A673 (cell line): ENCODE measurements around the gene ATIC.

Source experiments
- EZH2 ChIP-seq: fragments of 200-600 bp; sonication (generic); IDR thresholded peaks from 2 replicates; pipeline ENCODE4 v1.6.1; 2017; ENCODE audit warnings: borderline replicate concordance, low read depth, mild to moderate bottlenecking, mixed read lengths, antibody characterized with exemption, low read length; ENCODE audit not compliant: poor library complexity, severe bottlenecking
- TF ChIP-seq, protein P1 (sequence below): fragments of 300-800, 200-600 bp; sonication (generic); conservative IDR thresholded peaks from 2 replicates; pipeline ENCODE4 v1.5.1; 2017; ENCODE audit warnings: low read depth, mild to moderate bottlenecking, antibody characterized with exemption, low read length, moderate library complexity, mixed read lengths

DNA sequence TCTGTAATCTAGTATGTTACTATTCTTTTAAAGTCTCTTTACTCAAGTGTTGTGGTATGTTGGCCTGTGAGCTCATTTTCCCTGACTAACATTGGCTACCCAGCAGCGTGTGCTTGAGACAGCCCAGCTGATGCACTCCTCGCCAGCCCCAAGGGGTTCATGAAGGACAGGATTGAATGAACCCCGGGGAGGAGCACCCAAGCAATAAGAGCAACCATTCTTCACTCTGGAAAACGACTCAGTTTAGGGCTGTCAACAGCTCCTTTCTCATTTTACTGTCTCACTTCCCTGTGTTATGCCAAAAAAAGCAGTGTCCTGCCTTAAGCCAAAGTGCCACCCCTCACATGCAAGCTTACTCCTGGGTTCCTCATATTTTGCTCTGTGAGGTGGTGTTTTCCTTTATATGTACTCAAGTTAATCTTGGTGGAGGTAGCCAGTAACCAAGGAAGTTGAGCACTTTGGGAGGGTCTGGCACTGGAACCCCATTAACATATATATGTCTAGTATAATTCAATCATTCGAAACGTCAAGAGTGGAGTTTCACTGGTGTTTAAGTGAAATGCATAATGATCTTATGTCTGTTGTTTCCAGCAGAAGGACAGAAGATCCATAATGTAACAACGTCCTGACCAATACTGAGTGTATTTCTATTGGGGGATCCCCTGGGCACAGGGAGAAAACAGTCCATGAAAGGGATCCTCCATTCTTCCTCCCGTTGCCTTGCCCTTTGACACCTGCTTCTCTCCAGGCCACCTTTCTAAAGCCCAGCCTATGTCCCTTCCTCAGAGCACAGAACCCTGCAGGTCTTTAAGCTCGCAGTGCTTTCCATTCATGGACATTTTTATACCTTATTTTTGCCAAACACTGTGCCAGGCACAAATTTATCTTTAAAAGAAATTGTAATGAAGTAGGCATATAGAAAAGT lies 43.2 kb downstream of the ATIC start:
- TF ChIP-seq, protein P1, sequence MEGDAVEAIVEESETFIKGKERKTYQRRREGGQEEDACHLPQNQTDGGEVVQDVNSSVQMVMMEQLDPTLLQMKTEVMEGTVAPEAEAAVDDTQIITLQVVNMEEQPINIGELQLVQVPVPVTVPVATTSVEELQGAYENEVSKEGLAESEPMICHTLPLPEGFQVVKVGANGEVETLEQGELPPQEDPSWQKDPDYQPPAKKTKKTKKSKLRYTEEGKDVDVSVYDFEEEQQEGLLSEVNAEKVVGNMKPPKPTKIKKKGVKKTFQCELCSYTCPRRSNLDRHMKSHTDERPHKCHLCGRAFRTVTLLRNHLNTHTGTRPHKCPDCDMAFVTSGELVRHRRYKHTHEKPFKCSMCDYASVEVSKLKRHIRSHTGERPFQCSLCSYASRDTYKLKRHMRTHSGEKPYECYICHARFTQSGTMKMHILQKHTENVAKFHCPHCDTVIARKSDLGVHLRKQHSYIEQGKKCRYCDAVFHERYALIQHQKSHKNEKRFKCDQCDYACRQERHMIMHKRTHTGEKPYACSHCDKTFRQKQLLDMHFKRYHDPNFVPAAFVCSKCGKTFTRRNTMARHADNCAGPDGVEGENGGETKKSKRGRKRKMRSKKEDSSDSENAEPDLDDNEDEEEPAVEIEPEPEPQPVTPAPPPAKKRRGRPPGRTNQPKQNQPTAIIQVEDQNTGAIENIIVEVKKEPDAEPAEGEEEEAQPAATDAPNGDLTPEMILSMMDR, result no peak
- no peak for TF ChIP-seq EZH2
